Ovary (tissue), 3 donors: ENCODE results near the gene NBEA.

Experiments used
- CTCF ChIP-seq, 3 donors: fragments of 450-650 bp in 2 of 3; fragments of 200-600 bp in 1 of 3; IDR thresholded peaks; one replicate each; pipeline versions ENCODE4 v1.5.1 to v1.8.0; 2016 to 2022; ENCODE audit warnings: antibody characterized with exemption in 3 of 3, mild to moderate bottlenecking in 1 of 3
- POLR2A ChIP-seq: fragments of 450-650 bp; IDR thresholded peaks from one replicate; pipeline ENCODE4 v1.6.1; 2017; ENCODE audit warnings: antibody characterized with exemption, mild to moderate bottlenecking, moderate library complexity
- donor health status: DM: no; HTN: no; CAD: no.

- no peak for TF ChIP-seq CTCF (IDR thresholded peaks at IDR 0.05)
- TF ChIP-seq POLR2A: no peak
Observed at GRCh38 chr13:35475960-35476943, 534.2 kb downstream of the NBEA start, which contains the start of gene MAB21L1.
